DMS53 treated with DMSO at 0.1 percent for 48 hours (cell line): Measurements from ENCODE around the gene FNIP2.

Experiments used
- DNase-seq: peaks from one replicate; lab custom pipeline; 2025; ENCODE audit not compliant: unreplicated experiment; lab: John Stamatoyannopoulos, UW

The FNIP2 gene

DNA sequence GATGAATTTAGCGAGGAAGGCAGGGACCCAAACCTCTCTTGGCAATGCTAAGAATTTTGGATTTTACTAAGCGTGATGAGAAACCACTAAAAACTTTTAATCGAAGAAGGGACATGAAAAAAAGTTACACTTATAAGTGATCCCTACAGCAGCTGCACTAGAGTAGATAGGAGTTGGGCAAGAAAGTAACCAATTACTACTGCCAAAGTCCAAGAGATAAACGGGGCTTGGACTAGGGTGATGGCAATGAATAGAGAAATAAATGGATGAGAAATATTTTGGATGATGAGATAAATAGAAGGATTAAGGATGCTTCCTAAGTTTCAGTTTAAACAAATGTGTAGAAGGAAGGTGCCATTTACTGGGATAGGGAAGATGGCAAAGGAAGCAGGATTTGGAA is 6.3 kb upstream of the FNIP2 start:
- DNase-seq, result no peak

DNA sequence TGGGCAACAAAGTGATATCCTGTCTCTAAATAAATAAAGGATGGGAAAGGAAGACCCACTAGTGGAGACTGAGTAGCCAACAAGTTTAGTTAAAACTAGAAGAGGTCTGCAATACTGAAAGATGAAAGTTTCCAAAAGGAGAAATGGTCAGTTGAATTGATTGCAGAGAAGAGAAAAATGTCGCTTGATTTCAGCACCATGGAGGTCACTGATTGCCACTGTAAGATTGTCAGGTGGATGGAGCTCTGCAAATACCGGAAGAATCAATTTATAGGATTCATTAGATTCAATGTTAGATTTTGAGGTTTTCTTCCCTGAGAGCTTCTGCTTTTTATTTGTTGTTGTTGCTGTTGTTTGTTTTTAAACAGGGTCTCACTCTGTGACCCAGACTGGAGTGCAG is 5.4 kb upstream of the FNIP2 start:
- no peak for DNase-seq

DNA sequence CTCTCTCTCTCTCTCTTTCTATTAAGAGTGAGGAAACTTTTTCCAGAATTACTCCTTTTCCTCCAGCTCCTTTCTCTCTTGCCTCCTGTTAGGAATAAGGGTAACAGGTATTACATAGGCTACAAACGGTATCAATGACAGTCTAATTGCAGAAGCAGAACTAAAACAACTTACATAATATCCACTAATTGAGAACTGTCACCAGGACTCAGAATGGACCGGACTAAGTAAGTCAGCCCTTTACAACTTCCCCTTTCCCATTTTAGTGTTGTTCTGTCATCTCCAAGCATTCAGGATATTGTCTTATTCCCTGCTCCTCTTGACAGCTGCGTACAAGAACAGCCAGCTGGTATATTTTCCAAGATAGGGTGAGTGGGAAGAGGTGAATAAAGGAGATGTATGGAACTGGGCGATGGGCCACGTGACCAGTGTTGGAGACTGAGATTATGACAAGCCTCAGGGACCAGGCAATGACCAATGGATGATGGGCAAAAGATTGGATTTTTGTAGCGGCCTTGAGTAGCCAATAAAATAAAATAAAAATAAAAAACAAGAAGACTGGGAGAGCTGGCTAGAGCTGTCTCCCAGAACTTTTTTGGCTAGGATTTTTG is 2.3 kb upstream of the FNIP2 start:
- no peak for DNase-seq

DNA sequence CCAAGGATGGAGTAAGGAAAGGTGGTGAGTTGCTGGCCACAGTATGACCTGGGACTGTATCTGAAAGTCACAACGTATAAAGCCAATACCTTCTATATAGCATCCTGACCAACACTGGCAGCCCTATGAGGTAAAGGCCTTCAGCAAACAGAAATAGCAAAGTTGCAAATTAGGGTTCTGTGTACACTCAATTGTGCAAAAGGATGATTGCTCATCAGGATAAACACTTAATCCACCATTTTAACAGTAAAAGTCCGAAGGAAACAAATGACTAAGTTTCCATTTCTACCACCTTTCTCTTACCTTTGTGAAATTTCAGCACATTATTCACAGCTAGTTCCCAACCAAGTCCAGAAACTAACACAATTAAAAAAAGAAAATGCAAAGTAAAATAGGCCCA is 1.4 kb upstream of the FNIP2 start:
- DNase-seq, result no peak

DNA sequence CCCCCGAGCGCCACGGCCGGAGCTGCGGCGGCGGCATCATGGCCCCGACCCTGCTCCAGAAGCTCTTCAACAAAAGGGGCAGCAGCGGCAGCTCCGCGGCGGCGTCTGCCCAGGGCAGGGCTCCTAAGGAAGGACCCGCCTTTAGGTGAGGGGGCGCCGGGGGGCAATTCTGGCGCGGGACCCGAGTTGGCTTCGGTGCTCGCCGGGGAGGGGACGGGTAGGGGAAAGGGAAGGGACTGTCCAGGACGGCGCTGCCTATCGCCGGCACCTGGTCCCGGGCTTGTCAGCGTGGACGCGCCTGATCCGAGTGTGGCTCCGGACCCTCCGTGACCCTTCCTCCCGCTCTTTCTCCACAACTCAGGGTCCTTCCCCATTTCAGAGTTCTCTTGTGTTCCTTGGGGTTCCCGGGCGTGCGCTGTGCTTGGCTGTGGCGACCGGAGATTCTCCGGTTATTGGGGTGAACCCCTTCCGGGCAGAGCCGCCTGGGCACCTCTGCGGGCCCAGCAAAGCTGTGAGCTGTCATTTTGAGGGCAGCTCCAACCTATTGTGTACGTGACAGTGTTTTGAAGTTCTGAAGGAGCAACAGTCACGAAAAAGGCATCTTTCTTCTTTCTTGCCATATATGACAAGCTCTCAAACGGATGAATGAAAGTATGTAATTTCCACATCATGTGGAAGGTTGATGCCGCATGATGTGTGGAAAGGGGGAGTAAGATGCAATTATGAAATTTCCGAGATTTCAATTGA is 522 bp downstream of the FNIP2 start:
- peak; percentile 1 for DNase-seq

DNA sequence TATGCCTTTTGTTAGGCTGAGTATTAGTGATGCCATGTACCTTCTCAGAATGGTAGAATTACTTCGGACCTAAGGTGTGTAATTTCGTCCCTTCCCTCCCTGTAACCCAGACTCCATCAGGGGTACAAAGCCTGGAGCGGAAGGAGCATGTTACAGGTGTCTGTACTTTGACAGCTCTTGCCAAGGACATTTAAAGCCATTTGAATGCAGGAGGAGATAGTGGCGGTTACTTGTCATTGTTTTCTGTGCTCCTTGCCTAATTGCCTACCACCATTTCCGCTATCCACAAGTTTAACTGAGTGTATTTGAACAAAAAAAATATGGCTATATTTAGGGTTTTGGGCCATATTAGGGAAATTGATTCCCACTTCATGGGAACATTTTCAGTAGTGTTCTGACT is 1.8 kb downstream of the FNIP2 start:
- DNase-seq, result no peak

DNA sequence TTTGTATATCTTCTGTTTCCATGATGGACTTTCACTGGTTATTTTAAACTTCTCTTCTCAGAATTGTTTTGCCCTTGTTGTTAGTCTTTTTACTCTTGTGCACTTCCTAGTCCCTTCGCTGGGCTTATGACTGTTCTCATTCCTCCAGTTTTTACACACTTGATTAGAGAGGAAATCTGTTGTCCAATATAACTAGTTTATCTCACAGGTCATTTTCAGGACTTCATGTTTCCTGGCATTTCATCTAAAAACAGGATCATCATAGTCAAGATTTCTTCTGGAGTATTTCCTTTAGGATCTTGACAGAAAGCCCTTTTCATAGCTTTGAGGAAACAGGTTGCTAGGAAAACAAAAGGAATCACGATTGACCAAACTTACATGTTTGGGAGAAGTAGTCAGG is 3.0 kb downstream of the FNIP2 start:
- no peak for DNase-seq

DNA sequence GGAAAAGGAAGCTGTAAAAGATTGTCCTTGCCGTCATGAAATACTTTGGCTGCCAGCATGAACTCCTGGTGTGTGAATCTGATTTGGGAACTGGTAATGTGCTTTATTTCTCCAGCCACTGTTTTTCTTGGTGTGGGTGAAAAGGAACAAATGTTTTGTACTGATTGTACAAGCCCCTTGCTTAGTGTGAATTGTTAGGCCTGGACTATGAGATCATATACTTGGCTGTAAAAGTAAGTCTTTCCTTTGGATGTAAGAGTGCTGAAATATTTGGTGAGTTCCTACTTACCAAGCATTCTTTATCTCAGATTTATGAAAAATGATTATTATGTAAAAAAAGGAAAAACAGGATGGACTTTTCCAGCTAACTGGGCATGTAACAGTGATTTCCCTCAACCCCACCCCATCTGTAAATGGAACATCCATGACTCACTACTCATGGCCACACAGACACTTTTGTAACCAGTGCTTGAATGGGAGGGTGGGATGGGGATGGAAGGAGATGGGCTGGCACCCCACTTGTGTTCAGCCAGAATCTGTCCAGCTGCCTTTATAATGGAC is 6.3 kb downstream of the FNIP2 start:
- DNase-seq, result no peak

DNA sequence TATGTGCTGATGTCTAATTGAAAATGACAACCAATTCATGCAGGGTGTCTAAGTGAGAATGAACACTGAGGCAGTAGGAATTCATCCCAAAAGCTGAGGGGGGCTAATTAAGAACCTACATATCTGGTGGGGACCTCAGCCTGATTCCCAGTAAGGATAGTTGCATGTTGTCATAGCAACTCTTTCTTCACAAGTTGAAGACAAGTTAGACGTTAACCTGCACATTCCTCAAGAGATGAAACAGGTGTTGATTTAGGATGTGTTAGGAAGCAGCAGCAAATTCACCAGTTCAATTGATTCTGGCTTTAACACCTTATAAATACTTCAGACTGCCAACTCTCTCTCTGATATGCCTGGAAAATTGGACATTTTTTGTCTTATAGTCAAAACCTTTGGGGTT is 7.3 kb downstream of the FNIP2 start:
- no peak for DNase-seq

DNA sequence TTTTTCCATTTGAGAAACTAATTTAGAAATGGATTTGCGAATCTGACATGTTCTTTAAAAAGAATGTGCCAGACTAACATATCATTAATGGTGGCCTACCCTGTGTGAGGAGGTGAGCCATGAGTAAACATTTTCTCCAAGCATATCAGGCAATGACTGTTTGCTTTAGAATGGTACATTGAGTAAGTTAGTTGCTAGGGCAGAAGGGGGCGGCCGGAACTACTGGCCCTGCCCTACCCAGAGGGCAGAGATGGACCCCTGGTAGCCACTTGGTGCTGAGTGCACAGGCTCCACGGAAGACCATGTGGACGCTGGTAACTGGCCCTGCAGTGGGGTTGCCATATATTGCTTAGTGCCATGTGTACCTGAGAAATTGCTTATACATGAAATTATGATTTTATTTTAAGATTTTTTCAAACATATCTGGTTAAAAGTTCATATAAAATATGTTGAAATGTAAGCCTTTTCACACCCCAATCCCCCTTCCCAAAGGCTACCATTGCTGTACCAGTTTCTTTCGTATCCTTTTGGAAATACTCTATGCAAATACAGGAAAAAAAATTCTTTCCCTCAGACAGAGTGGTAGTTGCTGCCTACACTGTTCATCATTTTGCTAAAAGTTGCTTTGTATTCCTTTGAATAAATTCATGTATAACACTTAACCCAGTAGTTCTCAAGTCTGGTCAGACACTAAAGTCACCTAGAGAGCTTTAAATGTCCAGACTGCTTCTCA is 8.8 kb downstream of the FNIP2 start:
- peak; percentile 5 for DNase-seq

DNA sequence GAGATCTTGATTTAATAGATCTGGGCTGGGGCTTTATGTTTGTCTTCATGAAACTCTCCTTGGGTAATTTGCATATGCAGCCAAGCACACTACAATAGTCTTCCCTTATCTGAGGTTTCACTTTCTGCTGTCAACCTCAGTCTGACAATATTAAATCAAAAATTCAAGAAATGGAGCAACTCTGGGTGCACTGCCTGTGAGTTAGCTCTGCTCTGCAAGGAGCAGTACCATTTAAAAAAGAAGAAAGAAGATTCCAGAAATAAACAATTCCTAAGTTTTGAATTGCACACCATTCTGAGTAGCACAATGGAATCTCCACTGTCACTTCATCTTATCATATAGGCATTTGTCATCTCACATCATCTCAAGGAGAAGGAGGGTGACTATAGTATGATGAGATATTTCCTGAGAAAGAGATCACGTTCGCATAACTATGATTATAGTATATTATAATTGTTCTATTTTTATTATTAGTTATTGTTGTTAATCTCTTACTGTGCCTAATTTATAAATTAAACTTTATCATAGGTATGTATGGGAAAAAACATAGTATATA is 9.4 kb downstream of the FNIP2 start:
- DNase-seq, result no peak

DNA sequence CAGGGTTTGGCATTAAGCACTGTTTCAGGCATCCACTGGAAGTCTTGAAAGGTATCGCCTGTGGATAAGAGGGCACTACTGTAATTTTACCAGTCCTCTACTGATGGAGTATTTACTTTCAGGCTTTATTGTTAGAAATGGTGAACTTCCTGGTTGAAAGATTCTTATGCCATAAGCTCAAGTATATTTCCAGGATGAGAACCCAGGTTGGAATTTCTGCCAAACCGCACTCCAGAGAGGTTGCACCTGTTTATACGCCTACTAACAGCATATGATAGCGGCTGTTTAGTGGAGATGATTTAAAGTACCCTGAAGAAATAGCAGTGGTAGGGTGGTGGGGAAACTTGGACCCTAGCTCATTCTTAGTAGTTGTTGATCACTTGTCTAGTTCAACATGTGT is 9.9 kb downstream of the FNIP2 start:
- DNase-seq, result peak; percentile 52

DNA sequence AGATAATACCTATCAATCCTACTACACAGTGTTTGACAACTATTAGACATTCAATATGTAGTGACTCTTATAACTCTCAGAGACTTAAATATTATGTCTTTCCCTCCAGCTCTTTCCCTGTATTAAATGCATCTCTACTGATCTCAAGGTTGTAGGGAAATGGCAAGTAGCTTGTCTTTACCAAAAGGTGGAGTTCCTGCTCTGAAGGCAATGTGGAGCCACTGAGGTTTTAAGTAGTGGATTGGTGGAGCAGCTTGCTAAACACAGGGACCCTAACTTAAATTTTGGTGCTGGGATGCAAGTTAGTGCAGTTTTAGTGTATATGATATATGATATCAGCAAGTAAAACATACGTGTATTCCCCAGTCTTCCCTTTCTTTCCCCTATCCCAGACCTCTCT is 13.1 kb downstream of the FNIP2 start:
- DNase-seq, result no peak

DNA sequence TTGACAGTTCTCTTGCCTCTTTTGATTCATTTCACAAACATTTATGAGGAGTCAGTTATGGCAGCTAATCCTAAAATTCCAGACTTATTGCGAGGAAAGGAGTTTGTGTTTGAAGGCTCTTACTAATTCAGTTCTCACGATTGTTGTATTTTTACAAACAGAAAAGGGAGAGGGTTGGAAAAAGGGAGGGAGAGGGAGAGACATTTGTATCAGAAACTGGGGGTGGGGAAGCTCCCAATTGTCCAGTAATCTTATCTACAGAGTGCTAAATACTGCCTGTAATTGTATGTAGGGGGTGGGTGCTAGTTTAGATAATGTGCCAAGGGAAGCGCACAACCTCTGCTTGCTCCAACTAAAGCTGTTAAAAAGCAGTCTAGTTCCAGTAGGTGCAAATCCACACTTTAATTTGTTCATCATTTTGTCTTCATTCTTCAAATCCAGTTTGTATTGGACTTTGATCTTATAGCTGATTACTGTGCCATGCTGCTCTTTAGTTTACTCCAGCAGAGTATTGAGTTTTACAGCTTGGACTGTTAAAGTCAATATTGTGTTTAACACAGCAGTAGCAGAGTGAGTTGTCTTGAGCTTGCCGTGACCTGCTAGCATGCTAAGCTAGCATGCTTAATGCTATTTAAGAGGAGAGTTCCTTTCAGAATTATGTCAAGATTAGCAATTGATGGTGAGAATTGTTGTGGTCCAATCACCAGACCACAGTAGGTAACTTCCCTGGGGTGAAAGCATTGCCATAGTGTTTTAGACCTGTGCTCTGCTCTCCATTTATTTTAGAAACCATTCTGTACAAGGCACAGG is 13.9 kb downstream of the FNIP2 start:
- DNase-seq, result peak; percentile 15

DNA sequence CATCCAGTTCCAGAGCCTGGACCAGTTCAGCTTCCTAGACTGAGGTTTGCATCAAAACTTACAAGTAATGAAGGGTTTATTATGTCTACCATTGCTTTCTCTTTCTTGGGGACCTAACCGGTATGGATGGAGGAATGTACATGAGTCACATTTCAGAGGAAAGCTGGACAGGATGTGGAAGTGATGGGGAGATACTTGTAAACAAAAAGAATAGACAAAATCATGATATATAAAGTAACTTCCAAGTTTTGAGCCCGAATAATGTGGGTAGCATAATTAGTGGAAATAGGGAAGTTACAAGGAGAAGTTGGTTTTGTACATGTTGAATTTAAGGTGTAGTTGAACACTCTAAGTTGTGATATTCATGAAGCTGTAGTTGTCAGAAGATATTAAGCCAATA is 15.0 kb downstream of the FNIP2 start:
- DNase-seq, result no peak

DNA sequence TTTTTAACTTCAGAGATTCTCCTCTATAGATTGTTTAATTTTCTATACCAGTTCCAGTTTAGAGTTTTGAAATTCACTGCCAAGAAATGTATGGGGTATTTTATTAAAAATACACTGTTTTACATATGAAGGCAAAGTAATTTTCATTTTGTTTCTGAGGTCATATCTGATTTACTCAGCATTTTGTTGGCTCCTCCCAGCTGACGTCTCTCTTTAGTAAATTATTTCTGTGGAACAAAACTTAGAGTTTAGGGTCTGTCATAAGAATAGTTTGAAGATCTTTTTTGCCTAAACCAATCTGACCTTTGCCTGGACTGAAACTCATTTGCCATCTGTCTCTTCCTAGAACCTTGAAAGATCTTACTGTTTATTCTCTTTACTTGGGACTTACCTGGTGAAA is 16.9 kb downstream of the FNIP2 start:
- no peak for DNase-seq

DNA sequence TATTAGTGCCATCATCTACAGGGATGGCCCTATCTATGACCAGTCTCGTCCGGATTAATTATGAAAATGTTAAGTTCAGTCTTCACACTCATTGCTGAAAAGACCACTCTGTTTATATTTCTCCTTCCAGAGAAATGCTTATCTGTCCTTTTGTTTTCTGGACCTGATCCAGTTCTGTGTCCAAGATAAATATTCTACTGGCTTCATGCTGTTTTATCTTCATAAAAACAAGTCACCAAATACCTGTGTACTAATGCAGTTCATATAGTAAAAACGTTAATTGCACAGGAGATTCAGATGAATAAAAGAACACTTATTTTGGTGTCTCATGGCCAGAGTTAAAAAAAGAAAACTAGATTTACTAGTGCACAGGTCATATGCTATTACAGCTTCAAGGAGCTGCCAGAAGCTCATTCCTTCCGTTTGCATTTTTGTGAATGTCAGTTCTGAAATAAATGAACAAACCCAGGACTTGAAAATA is 17.3 kb downstream of the FNIP2 start:
- DNase-seq, result no peak

DNA sequence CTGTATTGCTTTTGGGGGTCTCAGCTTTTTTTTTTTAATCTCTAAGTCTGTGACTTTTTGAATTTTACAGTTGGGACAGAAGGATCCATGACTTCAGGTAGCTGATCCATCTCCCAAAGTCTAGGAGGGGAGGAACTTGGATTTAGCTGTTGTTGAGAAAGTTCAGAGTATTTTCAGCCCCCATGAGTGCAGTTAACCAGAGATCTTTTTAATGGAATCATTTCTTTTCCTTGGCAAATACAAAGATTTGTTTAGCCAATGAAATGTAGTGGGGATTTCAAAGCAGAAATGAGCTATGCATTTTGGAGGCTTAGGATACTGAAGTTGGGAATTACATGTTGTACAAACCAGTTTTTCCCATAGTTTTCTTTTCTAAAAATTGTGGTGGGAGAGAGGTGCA is 18.1 kb downstream of the FNIP2 start:
- no peak for DNase-seq

DNA sequence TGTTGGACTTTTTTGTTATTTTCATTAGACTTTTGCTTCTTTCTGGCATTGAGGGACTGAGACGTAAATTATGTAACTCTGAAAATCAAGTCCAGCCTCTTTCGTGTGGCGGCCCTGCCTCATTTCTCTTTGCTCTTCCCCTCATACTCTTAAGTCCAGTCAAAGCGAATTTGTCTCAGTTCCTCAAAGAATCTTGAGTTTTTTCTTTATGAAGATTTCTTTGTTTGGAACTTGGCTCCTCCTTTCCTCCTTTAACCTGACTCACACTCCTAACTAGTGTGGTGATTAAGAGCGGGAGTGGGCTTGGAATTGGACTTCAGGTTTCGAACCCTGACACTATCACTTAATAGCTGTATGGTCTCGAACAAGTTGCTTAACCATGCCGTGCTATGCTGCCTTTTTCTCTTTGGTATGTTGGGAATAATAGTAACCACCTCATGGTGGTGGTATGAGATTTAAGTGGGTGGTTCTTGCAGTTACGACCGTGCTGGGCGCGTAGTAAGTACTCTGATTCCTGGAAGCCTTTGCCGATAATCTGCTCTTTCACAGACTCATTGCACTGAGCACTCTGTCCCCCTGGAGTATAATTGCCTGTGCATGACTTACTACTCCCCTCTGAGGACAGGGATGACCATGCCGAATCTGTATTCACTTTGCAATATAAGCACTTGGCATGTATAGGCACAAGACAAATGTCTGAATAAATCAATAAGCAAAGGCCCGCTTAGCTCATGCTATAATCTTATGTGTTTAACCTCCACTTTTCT is 19.1 kb downstream of the FNIP2 start:
- no peak for DNase-seq

DNA sequence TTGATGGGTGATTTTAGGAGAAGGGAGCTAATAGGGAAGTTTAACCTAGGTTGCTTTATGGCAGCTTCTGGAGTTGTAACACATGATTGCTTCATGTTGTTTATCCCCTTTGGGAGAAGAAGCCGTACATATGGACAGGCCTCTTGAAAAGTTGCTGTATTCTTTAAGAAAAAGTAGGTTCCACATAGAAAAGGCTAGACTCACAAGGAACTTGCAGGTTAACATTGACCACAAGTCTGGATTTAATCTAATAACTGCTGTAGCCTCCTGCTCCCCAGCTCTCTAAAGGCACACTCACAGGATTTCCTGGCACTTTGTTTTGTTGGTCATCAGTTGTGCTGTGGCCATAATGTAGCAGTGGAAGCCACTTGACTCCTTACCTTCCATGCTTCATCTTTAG is 19.7 kb downstream of the FNIP2 start:
- DNase-seq, result no peak
